ENCODE data around the gene THBS2. TPM values are rescaled to one million over a fixed set of nuclear protein-coding genes. Genes with fewer than 3 reads are reported as not detected.
"Not testable (repeated sequence)": the region's sequence is repeated elsewhere in the genome, so short reads cannot be mapped to it uniquely, and the experiment has no call there.

THBS2 gene
- total RNA-seq, 4 donors from 2014 or later: 80.9 to 149 (median 107) TPM

- Histone ChIP-seq H3K4me1 (peaks cover 17% of the 10 kb centered on the region), H3K27me3 (no peaks in the 10 kb centered on the region), H3K9me3 (no peaks in the 10 kb centered on the region), H3K36me3 (no peaks in the 10 kb centered on the region), H3K27ac (no peak overlapping the region), H3K4me3 (no peak overlapping the region)
- 79% methylated on average over 12 of the region's 12 CpGs for WGBS
- DNase-seq (ENCODE audit: low spot score in 2 of 2): no peak
- TF ChIP-seq POLR2A (IDR thresholded peaks at IDR 0.05) (no peak), CTCF (IDR thresholded peaks at IDR 0.05) (no peak), POLR2AphosphoS5 (IDR thresholded peaks at IDR 0.05) (no peak), EP300 (IDR thresholded peaks at IDR 0.05) (no peak)
These were observed 12.0 kb upstream of the THBS2 start for GRCh38 chr6:169265486-169266131.

- Histone ChIP-seq H3K36me3 (no peaks in the 10 kb centered on the region), H3K9me3 (no peaks in the 10 kb centered on the region), H3K4me3 (no peak overlapping the region), H3K4me1 (peaks cover 3% of the 10 kb centered on the region), H3K27me3 (no peaks in the 10 kb centered on the region), H3K27ac (no peak overlapping the region)
- DNase-seq (ENCODE audit: low spot score in 2 of 2): no peak
- no peak for TF ChIP-seq POLR2AphosphoS5 (IDR thresholded peaks at IDR 0.05)
- no peak for TF ChIP-seq POLR2A (IDR thresholded peaks at IDR 0.05)
- TF ChIP-seq EP300 (IDR thresholded peaks at IDR 0.05): no peak
- WGBS: 78% methylated on average over 20 of the region's 21 CpGs
These were observed 10.4 kb upstream of the THBS2 start for GRCh38 chr6:169263836-169264608.

- H3K27me3 ChIP-seq: no peaks in the 10 kb centered on the region
- H3K9me3 ChIP-seq: no peaks in the 10 kb centered on the region
- no peak overlapping the region for H3K4me3 ChIP-seq
- DNase-seq (ENCODE audit: low spot score in 2 of 2): no peak
- no peak for TF ChIP-seq EP300 (IDR thresholded peaks at IDR 0.05)
- no peak for TF ChIP-seq POLR2A (IDR thresholded peaks at IDR 0.05)
- no peak for TF ChIP-seq POLR2AphosphoS5 (IDR thresholded peaks at IDR 0.05)
- no peak for TF ChIP-seq CTCF (IDR thresholded peaks at IDR 0.05)
- H3K4me1 ChIP-seq: no peaks in the 10 kb centered on the region
- WGBS: 77% methylated on average over 3 of the region's 3 CpGs
- H3K36me3 ChIP-seq: no peaks in the 10 kb centered on the region
- no peak overlapping the region for H3K27ac ChIP-seq
These were observed 9.7 kb upstream of the THBS2 start for GRCh38 chr6:169263374-169263773.

GRCh38 chr6:169262602-169263001 lies 9.0 kb upstream of the THBS2 start:
- H3K9me3 ChIP-seq; H3K27ac ChIP-seq; H3K36me3 ChIP-seq; DNase-seq (ENCODE audit: low spot score in 2 of 2); H3K27me3 ChIP-seq; H3K4me1 ChIP-seq; H3K4me3 ChIP-seq: not testable (repeated sequence)
- WGBS: 88% methylated on average over 11 of the region's 14 CpGs

GRCh38 chr6:169256518-169256917 lies 2.9 kb upstream of the THBS2 start:
- Histone ChIP-seq H3K36me3 (no peaks in the 10 kb centered on the region), H3K27me3 (peaks cover 6% of the 10 kb centered on the region), H3K27ac (no peak overlapping the region), H3K4me3 (no peak overlapping the region), H3K4me1 (peaks cover 38% of the 10 kb centered on the region), H3K9me3 (no peaks in the 10 kb centered on the region)
- no peak for DNase-seq (ENCODE audit: low spot score in 2 of 2)
- 89% methylated on average over 8 of the region's 8 CpGs for WGBS
- TF ChIP-seq POLR2A (IDR thresholded peaks at IDR 0.05): no peak
- no peak for TF ChIP-seq POLR2AphosphoS5 (IDR thresholded peaks at IDR 0.05)
- no peak for TF ChIP-seq EP300 (IDR thresholded peaks at IDR 0.05)
- no peak for TF ChIP-seq CTCF (IDR thresholded peaks at IDR 0.05)

- no peaks in the 10 kb centered on the region for H3K9me3 ChIP-seq
- H3K4me3 ChIP-seq: no peak overlapping the region
- no peak overlapping the region for H3K27ac ChIP-seq
- DNase-seq (ENCODE audit: low spot score in 2 of 2): no peak
- peaks cover 42% of the 10 kb centered on the region for H3K4me1 ChIP-seq
- peaks cover 6% of the 10 kb centered on the region for H3K27me3 ChIP-seq
- TF ChIP-seq POLR2AphosphoS5 (IDR thresholded peaks at IDR 0.05): no peak
- TF ChIP-seq EP300 (IDR thresholded peaks at IDR 0.05): no peak
- WGBS: 93% methylated on average over 8 of the region's 8 CpGs
- no peaks in the 10 kb centered on the region for H3K36me3 ChIP-seq
These were observed 2.4 kb upstream of the THBS2 start for GRCh38 chr6:169256061-169256460.
